KMS-11 (cell line): Measurements from ENCODE around the gene CMAS.

Experiments
- H2AFZ ChIP-seq: fragments of 200-600 bp; sonication (generic); 2 replicates; pipeline ENCODE4 v1.6.1; 2016; ENCODE audit warnings: antibody characterized with exemption, mixed run types, low read depth
- H3K27ac ChIP-seq: fragments of 200-600 bp; sonication (generic); 2 replicates; pipeline ENCODE4 v1.6.1; 2016; ENCODE audit warnings: mild to moderate bottlenecking, mixed run types
- H3K27me3 ChIP-seq: fragments of 200-600 bp; sonication (generic); 2 replicates; pipeline ENCODE4 v1.6.1; 2017; ENCODE audit warnings: mild to moderate bottlenecking, low read depth, mixed run types, moderate library complexity; ENCODE audit not compliant: insufficient read depth
- H3K36me3 ChIP-seq: fragments of 200-600 bp; sonication (generic); 2 replicates; pipeline ENCODE4 v1.6.1; 2017; ENCODE audit warnings: mild to moderate bottlenecking, mixed run types; ENCODE audit not compliant: insufficient read depth
- H3K4me1 ChIP-seq: fragments of 200-600 bp; sonication (generic); 2 replicates; pipeline ENCODE4 v1.6.1; 2016; ENCODE audit warnings: mild to moderate bottlenecking, low read depth, mixed run types; ENCODE audit not compliant: poor library complexity, severe bottlenecking
- H3K4me2 ChIP-seq: fragments of 200-600 bp; sonication (generic); 2 replicates; pipeline ENCODE4 v1.7.0; 2016; ENCODE audit warnings: mild to moderate bottlenecking, mixed run types
- H3K4me3 ChIP-seq: fragments of 200-600 bp; sonication (generic); IDR thresholded peaks from 2 replicates; pipeline ENCODE4 v1.6.1; 2017; ENCODE audit warnings: low read depth, low read length, mixed read lengths; ENCODE audit not compliant: insufficient read depth
- H3K79me2 ChIP-seq: fragments of 200-600 bp; sonication (generic); 2 replicates; pipeline ENCODE4 v1.6.1; 2016; ENCODE audit warnings: low read depth, mixed run types; ENCODE audit not compliant: insufficient read depth
- H3K9ac ChIP-seq: fragments of 200-600 bp; sonication (generic); 2 replicates; pipeline ENCODE4 v1.6.1; 2016; ENCODE audit warnings: mild to moderate bottlenecking, mixed run types
- H4K20me1 ChIP-seq: fragments of 200-600 bp; sonication (generic); 2 replicates; pipeline ENCODE4 v1.6.1; 2016; ENCODE audit warnings: mild to moderate bottlenecking, mixed run types; ENCODE audit not compliant: insufficient read depth
- CTCF ChIP-seq: fragments of 200-600 bp; sonication (generic); conservative IDR thresholded peaks from 2 replicates; pipeline ENCODE4 v1.6.1; 2017; ENCODE audit warnings: low read depth, mild to moderate bottlenecking, antibody characterized with exemption, low read length, moderate library complexity, mixed read lengths

The CMAS gene

GRCh38 chr12:22066310-22066709 is 20.3 kb downstream of the CMAS start:
- Histone ChIP-seq H3K9ac (no peak overlapping the region), H3K79me2 (no peaks in the 10 kb centered on the region), H2AFZ (no peak overlapping the region), H4K20me1 (no peaks in the 10 kb centered on the region), H3K27me3 (no peaks in the 10 kb centered on the region), H3K27ac (no peak overlapping the region), H3K4me1 (no peaks in the 10 kb centered on the region), H3K4me3 (no peak overlapping the region), H3K4me2 (no peak overlapping the region), H3K36me3 (no peaks in the 10 kb centered on the region)
- no peak for TF ChIP-seq CTCF

DNA sequence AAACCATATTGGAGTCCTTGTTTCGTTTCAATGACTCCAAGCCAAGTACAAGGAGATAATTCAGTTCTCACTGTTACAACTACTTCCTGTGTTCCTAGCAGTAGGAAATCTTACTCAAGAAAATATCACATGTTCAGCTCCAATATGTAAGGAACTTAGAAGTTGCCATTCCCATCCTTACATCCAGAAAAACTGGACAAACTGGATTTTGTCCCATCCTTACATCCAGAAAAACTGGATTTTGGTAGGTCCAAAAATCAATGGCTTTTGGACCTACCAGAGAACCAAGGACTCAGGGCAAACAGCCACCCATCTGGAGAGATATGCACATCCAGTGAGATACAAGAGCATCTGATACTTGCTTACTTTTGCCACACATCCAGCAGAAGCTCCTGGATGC is 23.8 kb downstream of the CMAS start:
- Histone ChIP-seq H3K36me3 (no peaks in the 10 kb centered on the region), H3K9ac (no peak overlapping the region), H4K20me1 (no peaks in the 10 kb centered on the region), H3K4me1 (no peaks in the 10 kb centered on the region), H3K79me2 (no peaks in the 10 kb centered on the region), H3K27ac (no peak overlapping the region), H3K27me3 (no peaks in the 10 kb centered on the region), H2AFZ (no peak overlapping the region), H3K4me2 (no peak overlapping the region), H3K4me3 (no peak overlapping the region)
- no peak for TF ChIP-seq CTCF

DNA sequence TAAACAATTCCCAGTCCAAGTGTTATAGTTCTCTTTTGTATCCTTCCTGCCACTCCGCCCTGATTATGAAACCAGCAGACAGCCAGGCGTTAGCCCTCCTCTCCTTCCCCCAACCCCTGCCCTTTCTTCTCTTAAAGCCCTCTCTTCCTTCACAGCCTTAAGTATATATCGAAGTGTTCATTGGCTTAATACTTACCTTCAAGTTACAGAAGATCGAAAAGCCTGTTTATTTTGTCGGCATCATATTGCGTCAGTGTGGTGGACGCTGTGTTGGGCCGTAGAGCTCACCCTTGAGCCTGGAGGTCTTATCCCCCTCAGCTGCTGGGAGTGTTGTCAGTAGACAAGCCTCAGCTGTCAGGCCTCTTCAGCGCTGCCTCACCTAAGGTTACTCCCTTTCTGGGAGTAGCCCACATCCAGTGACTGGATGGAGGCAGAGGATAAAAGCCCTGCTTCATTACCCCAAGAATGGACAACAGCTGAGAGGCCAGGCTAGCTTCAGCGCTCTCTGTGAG is 36.2 kb downstream of the CMAS start:
- Histone ChIP-seq H3K4me3 (no peak overlapping the region), H3K4me1 (no peaks in the 10 kb centered on the region), H3K79me2 (no peaks in the 10 kb centered on the region), H3K27ac (no peak overlapping the region), H2AFZ (no peak overlapping the region), H3K27me3 (no peaks in the 10 kb centered on the region), H4K20me1 (no peaks in the 10 kb centered on the region), H3K36me3 (no peaks in the 10 kb centered on the region), H3K9ac (no peak overlapping the region), H3K4me2 (no peak overlapping the region)
- no peak for TF ChIP-seq CTCF

- H3K27me3 ChIP-seq = no peaks in the 10 kb centered on the region
- no peaks in the 10 kb centered on the region for H3K4me1 ChIP-seq
- H3K9ac ChIP-seq = no peak overlapping the region
- no peaks in the 10 kb centered on the region for H3K36me3 ChIP-seq
- H3K4me2 ChIP-seq = no peak overlapping the region
- H4K20me1 ChIP-seq = no peaks in the 10 kb centered on the region
- TF ChIP-seq CTCF = peak; percentile 58; the same call in 1 of the 2 replicates
- H2AFZ ChIP-seq = no peak overlapping the region
- no peak overlapping the region for H3K27ac ChIP-seq
- no peak overlapping the region for H3K4me3 ChIP-seq
- no peaks in the 10 kb centered on the region for H3K79me2 ChIP-seq
These were observed 37.1 kb downstream of the CMAS start for GRCh38 chr12:22083167-22083566.
